ENCODE data around the gene IGLL5.
"Not testable (repeated sequence)": the region's sequence is repeated elsewhere in the genome, so short reads cannot be mapped to it uniquely, and the experiment has no call there.

The IGLL5 gene

GRCh38 chr22:22916952-22917290 is 29.3 kb downstream of the IGLL5 start:
- no peak for DNase-seq

DNA sequence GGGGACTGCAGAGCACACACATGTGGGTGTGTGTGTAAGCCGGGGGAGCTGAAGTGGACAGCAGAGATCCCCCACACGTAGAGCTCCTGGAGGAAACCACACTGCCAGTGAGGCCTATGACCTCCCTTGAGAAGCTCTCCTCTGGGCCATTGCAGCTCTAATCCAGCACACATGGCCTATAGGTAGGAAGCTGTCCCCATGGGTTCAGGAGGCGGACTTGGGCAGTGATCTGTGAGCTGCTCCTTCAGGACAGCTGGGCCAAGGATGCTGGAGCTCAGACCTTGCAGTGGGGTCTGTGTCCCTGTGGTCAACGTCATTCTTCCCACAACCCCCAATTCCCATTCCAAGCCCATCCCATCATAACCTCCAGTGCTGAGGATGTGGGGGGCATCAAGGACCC is 29.8 kb downstream of the IGLL5 start:
- DNase-seq: no peak

GRCh38 chr22:22918297-22918965 is 30.8 kb downstream of the IGLL5 start:
- DNase-seq: no peak

GRCh38 chr22:22919041-22919440 is 31.4 kb downstream of the IGLL5 start:
- DNase-seq: no peak

GRCh38 chr22:22920104-22920654 is 32.6 kb downstream of the IGLL5 start:
- DNase-seq: no peak

DNA sequence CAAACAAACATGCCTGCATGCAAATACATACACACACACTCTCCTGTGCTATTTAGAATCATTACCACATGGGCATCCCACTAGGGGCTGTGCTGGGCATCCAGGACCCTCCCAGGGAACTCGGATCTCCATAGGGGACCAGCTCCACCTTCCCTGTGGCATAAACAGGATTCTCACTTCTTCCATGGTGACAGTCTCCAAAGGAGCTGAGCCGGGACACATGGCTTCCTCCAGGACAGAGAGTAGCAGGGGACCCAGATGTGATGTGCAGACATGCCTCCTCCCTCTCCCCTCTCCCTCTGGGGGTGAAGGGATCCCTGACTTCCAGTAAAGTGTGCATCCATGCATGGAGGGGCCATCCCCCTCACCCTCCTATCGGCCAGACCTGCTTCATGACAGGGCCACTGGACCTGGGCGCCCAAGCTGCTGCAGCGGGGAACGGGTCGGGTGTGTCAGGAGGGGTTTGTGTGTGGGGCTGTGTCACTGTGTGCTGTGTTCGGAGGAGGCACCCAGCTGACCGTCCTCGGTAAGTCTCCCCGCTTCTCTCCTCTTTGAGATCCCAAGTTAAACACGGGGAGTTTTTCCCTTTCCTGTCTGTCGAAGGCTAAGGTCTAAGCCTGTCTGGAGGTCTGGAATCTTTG is 33.4 kb downstream of the IGLL5 start:
- no peak for DNase-seq

DNA sequence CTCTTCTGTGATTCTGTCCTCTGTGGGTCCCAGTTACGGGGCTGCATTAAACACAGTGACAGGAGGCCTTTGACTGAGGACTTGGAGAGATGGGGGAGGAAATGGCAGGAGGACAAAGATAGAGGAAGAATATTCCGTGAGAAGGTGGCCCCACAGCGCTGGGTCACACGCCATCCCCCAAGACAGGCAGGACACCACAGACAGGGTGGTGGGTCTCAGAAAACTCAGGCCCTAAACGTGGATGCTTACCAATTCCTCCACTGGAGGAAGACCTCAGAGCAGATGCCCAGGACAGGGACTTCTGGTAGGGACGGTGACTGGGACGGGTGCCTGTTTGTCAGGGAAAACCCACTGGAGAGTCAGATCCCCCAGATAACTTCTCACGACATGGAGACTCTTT is 34.0 kb downstream of the IGLL5 start:
- DNase-seq: no peak

DNA sequence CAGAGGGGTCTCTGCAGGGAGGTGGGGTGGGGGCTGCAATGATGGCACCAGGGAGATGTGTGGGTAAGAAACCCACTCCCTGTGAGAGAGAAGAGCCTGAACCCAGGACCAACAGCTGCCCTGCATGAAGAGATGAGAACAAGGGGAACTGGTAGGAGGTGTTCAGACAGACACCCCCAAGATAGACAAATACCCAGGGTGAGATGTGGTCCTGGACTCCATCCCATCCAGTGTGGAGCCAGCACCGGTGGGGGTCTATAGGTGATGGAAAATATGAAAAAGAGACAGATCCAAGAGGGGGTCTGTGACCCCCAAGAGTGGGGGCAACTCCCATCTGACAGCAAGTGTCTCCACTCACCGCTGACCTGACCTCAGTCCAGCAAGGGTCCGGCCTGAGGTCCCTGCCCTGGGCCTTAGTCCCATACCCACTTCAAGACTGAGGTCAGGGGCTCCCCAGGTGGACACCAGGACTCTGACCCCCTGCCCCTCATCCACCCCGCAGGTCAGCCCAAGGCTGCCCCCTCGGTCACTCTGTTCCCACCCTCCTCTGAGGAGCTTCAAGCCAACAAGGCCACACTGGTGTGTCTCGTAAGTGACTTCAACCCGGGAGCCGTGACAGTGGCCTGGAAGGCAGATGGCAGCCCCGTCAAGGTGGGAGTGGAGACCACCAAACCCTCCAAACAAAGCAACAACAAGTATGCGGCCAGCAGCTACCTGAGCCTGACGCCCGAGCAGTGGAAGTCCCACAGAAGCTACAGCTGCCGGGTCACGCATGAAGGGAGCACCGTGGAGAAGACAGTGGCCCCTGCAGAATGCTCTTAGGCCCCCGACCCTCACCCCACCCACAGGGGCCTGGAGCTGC is 34.7 kb downstream of the IGLL5 start:
- not testable (repeated sequence) for DNase-seq

GRCh38 chr22:22922954-22923319 is 35.3 kb downstream of the IGLL5 start:
- DNase-seq: no peak

GRCh38 chr22:22923379-22923778 is 35.8 kb downstream of the IGLL5 start:
- DNase-seq: no peak

DNA sequence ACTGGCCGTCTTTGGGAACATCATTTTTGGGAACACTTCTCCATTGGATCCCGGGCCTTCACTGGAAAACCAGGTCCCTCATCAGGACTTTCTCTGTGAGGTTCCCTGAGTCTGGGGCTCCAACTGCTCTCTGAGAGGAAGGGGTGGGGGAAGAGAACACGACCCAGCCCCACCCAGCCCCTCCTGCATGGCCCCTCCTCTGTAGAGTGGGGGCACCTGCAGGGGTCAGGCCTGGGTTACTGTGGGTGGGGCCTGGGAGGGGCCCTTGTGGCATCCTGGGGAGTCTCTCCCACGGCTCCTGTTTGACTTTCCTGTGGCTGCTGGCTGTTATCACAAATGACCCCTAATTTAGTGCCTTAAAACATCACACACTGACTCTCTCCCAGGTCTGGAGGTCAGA is 36.3 kb downstream of the IGLL5 start:
- no peak for DNase-seq

GRCh38 chr22:22924369-22925145 is 36.9 kb downstream of the IGLL5 start:
- no peak for DNase-seq

GRCh38 chr22:22925146-22925804 is 37.7 kb downstream of the IGLL5 start:
- no peak for DNase-seq

DNA sequence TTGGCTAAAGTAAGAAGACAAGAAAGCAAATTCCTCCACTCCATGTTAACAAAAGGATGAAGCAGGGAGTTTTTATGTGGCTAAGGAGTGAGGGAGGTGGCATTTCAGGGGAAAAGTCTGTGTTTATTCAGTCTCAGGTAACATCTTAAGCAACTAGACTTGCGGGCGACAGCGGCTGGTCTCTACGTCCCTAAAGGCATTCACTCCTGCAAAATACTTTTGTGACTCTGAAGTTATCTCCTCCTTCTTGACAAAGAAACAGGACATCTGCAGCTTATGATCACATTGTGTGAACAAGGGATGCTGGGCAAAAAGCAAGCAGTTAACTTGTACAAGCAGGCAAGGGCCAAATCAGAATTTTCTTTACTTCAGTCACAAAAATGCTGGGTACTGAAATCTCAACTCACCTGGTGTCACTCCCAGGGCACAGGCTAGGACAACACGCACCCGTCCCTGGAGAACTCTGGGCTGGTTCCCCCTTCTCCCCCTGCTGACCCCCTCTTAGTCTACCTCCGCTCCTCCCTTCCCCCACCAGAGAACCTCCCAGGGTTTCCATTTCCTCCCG is 38.3 kb downstream of the IGLL5 start:
- no peak for DNase-seq

DNA sequence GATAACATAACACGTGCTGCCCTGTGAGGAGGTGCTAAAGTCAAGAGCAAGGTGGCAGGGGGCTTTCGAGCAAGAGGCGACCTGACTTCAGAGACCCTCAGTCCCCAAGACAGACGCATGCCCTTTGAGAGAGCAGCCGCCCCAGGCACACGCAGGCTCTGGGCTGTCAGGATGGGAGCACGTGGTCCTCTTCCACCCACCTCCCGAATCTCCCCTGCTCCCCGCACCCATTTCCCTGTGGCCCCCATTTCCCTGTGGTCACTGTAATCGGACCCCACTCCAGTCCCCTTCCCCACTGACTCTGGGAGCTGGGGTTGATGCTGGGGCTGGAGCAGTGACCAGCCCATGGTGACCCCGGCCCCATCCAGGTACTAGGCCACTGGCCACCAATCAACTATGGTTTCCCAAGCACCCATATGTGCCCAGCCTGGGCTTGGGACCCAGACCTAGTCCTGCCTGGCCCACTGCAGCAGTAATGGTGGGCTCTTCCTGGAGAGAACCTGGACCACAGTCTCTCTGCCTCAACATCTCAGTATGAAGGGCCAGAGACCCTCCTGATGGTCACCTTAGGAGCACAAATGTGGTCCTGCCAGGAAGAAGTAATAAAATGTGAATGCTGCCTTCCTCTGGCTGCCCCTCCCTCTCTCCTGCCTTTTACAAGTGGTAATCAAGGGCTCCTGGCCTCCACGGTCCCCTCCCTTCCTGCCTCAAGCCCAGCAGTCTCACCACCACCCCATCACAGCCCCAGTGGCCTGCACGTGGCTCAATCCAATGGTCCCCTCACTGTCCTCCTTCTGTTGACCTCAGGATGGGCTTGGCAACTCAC is 39.0 kb downstream of the IGLL5 start:
- no peak for DNase-seq

DNA sequence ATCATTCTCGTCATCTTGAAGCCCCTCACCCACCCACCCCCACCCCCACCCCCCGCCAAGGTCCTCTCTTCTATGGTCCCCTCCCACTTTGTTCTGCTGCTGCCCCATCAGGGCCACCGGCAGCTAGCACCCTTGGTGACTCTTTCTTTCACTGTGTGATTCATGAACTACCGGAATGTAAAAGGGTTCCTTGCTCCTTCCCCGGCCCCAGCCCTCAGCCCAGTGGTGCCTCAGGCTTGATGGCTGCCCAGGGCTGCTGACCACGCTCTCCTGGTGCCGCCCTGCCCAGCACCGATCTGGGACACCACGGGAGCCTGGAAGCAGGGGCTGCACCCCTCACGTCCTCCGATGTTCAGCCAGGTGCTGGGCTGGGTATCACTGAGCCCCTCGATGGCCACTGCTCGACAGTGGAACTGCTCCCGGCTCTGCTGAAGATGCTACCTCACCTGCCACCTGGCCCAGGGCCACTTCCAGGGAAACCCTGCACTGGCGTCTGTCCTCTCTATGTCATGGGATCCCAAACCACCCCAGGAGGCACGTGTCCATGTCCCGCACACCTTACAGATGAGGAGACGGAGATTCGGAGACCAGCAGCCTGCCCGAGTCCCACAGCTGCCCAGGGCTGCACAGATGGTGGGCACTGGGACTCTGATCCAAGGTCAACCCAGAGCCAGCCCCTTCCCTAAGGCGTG is 39.7 kb downstream of the IGLL5 start:
- no peak for DNase-seq

- DNase-seq: no peak
Observed at GRCh38 chr22:22927888-22928665, 40.5 kb downstream of the IGLL5 start.

DNA sequence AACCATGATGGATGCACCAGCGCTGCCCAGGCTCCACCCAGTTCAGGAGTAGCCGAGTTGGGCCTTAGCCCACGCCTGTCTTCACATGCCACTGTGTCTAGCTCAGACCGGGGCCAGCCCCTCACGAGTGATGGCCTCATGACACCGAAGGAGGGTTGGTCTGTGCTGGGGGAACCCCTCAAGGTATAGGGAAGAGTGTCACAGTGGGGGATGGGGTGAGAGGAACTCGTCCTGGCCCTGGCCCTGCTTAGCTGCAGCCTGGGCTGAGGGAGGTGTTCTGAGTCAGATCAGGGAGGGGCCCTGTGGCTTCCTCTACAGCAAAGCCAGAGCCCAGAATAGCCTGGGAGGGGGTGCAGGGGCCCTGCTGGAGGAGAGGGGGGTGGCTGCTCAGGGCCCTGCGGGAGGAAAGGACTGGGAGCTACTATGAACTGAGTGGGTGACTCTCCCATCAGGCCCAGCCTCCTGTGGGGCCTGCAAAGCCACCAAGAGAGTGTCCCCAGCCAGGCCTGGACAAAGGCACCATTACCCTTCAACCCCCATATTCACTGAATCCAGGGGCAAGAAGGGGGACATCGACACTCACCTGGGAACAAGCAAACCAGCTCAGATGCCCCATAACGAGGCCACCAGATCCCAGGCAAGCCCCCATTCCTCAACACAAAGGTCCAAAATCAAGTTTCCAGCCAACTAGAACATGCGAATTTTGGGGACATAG is 41.2 kb downstream of the IGLL5 start:
- DNase-seq: no peak

All from NCI-H446 treated with DMSO at 0.1 percent for 48 hours (cell line).